Epithelial cell of proximal tubule (primary cell): ENCODE results near the gene STIMATE. TPM values are rescaled to one million over a fixed set of nuclear protein-coding genes. Genes with fewer than 3 reads are reported as not detected.

ENCODE experiments used
- DNase-seq: peaks from one replicate; pipeline ENCODE4 v3.0.0-alpha.2; 2011; ENCODE audit warnings: low read depth
- H3K4me3 ChIP-seq: 2 replicates; pipeline ENCODE4 v1.5.1; 2011; ENCODE audit warnings: low read depth, mild to moderate bottlenecking, low read length
- CTCF ChIP-seq: conservative IDR thresholded peaks from 2 replicates; pipeline ENCODE4 v1.5.1; 2012; ENCODE audit warnings: low read depth, mild to moderate bottlenecking, low read length
- total RNA-seq: library from RNA; depleted of rRNA; stranded (reverse); fragments of >200 nt; gene quantifications from 2 replicates; pipeline ENCODE4 v1.2.3, GENCODE V29; 2015

Gene STIMATE
- total RNA-seq, 1 donor from 2014 or later: 7.7 TPM

GRCh38 chr3:52912885-52913731, 15.8 kb upstream of the STIMATE start:
- H3K4me3 ChIP-seq: no peak overlapping the region
- DNase-seq: no peak
- no peak for TF ChIP-seq CTCF

GRCh38 chr3:52910823-52911222, 13.5 kb upstream of the STIMATE start:
- DNase-seq: no peak
- H3K4me3 ChIP-seq: no peak overlapping the region
- no peak for TF ChIP-seq CTCF

- peak; percentile 17 for TF ChIP-seq CTCF
- H3K4me3 ChIP-seq: no peak overlapping the region
- no peak for DNase-seq
Measured at GRCh38 chr3:52907497-52907896, 10.1 kb upstream of the STIMATE start.

- no peak overlapping the region for H3K4me3 ChIP-seq
- DNase-seq: no peak
- TF ChIP-seq CTCF: no peak
Measured at GRCh38 chr3:52904552-52904951, 7.2 kb upstream of the STIMATE start.

GRCh38 chr3:52904000-52904399, 6.7 kb upstream of the STIMATE start:
- no peak for TF ChIP-seq CTCF
- no peak overlapping the region for H3K4me3 ChIP-seq
- no peak for DNase-seq

GRCh38 chr3:52896613-52897012, 735 bp downstream of the STIMATE start:
- H3K4me3 ChIP-seq: peak overlapping the region; percentile 91
- DNase-seq: no peak
- no peak for TF ChIP-seq CTCF

GRCh38 chr3:52896151-52896550, 1.2 kb downstream of the STIMATE start:
- no peak for DNase-seq
- peak overlapping the region; percentile 91 for H3K4me3 ChIP-seq
- TF ChIP-seq CTCF: no peak
